ENCODE data around the gene FBXL16.

Gene FBXL16

DNA sequence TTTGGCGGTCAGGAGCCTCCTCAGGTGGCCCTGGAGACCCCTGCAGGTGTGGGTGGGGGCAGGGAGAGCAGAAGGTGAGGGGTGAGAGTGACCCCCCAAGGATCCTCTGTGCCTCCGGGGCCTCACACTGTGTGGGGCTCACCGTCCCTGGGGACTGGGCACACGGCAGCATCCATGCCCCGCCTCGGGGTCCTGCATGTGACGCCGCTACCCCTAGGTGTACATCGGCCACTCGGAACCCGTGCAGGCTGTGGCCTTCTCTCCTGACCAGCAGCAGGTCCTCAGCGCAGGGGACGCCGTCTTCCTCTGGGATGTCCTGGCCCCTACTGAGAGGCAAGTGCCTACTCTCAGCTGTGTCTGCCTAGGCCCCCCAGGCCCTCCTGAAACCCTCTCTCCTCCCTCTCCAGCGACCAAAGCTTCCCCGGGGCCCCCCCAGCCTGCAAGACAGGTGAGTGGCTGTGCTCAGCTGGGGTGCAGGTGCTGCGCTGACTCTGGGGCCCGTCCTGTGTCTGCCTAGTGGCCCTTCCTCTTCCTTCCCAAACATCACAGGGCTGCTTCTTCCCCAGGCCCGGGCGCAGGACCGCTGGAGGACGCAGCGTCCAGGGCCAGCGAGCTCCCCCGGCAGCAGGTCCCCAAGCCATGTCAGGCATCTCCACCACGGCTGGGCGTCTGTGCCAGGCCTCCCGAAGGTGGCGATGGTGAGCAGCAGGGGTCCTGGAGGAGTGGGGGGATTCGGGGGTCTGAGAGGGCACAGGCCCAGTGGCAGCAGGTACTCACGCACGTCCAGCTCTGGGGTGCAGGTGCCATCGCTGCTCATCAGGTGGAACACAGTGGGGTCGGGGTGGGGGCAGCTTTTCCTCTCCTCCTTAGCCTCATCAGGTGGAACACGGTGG is 46.7 kb downstream of the FBXL16 start:
- FAIRE-seq: no peak

- FAIRE-seq: no peak
These were observed 48.1 kb downstream of the FBXL16 start for GRCh38 chr16:657487-657886.

GRCh38 chr16:654034-654433 is 51.6 kb downstream of the FBXL16 start:
- no peak for FAIRE-seq

DNA sequence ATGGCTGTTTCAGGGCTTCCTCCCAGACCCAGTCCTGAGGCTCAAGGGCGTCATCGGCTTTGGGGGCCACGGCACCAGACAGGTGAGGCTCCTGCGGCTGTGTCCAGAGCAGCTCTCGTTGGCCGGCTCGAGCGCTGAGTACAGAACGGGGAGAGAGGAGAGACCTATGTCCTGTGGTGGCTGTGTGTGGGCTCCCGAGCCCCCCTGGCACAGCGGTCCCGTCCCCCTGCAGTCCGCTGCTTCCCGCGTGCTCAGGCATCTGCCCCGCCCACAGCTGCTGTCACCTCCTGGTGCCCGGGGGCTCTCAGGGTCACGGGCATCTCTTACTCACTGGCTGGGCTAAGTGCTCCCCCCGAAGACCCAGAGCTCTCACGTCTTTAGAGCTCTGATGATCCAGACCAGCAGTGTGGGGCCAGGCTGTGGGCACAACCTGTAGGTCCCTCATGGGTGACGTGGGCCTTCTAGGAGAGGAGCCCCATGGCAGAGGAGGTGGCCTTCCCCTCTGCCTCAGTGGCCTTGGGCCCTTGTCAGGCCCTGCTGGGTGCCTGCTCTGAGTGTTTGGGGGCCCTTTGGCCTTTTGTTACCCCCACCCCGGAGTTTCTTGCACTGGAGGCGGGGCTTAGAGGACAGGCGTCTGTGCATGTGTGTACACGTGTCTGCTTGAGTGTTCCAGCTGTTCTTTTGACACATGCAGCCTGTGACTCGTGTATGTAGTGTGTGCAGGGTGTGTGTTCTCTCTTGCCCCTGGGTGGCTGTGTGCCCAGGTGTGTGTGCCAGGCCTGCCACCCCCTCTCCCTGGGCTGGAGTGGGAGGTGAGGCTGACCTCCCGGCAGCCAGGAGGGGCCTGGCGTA is 52.9 kb downstream of the FBXL16 start:
- no peak for FAIRE-seq

DNA sequence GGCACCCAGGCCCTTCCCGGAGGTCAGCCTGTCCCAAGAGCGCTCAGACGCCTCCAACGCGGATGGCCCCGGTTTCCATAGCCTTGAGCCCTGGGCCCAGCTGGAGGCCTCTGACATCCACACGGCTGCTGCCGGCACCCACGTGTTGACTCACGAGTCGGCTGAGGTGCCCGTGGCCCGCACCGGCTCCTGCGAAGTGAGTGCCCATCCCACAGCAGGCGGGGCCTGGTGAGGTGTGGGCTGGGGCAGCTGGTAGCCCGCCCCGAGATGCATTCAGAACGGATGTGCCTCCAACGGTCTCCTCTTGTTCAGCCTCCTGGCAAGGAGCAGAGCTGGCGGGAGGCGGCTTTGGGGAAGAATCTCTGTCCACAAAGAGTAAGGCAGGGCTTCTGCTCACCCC is 53.8 kb downstream of the FBXL16 start:
- FAIRE-seq: no peak

DNA sequence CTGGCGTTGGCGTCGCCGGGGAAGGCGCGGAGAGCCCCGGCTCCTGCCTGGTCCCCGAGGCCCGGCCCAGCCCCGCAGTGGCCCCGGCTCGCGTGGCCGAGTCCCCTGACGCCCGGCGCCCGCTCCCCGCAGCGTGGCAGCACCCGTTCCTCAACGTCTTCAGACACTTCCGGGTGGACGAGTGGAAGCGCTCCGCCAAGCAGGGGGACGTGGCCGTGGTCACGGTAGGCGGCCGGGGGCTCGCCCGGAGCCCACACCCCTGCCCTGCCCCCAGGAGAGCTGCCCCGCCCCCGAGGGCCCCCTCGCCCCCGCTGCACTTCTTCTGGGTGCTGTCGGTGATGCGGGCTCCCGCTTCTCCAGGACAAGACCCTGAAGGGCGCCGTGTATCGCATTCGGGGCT is 56.0 kb downstream of the FBXL16 start:
- no peak for FAIRE-seq

- peak; percentile 66 for FAIRE-seq
These were observed 56.6 kb downstream of the FBXL16 start, which contains the start of gene WDR90 for GRCh38 chr16:648781-649589. TSS of gene WDR90 (plus strand) at chr16:649365. CDS start at chr16:649417, 52 bp downstream.

DNA sequence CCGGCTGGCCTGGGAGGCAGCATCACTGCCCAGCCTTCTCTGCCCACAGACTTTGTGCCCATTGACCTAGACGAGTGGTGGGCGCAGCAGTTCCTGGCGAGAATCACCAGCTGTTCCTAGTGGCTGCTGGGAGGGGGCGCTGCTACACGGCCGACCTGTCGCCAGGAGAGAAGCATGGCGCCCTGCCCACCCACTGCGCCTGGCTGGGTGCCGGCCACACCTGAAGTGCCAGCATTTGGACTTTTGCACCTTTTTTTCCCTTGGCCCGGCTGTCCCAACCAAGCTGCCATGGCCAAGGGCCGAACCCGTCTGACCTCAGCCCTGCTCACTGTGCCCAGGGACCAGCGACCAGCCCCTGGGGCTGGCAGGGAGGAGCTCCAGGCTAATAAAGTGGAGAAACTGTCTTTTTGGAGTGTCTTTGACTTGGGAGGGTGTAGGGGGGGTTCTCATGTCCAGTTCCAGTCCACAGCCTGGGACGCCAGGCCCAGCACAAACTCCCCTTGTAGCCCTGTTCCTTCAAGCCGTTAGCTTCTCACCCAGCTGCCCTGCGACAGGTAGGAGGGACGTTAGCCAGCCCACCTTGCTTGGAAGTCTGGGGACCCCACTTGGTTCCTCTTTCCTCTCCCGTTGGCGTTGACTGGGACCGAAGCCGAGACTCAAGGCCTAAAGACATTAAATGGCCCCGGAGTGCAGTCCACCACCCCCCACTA is 57.4 kb downstream of the FBXL16 start:
- FAIRE-seq: no peak

DNA sequence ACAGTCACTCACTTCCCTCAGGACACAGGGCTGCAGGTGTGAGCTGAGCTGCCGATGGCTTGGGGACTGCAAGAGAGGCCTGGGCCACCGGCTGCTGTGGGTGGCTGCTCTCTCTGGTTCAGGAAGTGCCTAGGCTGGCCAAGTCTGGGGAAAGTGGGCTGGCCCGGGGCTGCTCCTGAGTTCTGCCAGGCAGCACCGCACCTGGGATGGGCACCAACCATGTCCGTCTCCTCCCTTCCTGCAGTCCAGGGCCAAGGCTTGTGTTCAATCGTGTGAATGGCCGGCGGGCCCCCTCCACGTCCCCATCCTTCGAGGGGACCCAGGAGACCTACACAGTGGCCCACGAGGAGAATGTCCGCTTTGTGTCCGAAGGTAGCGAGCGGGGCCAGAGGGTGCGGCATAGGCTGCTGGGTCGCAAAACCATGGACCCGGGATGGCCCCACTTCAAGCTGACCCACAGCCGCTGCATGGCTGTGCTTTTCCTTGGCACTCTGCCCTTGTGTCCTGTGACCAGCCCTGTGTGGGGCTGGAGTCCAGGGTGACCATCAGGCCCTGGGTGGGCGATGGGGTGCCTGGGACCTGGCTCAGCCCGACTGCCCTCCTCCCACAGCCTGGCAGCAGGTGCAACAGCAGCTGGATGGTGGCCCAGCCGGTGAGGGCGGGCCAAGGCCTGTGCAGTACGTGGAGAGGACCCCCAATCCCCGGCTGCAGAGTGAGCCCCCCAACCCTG is 58.3 kb downstream of the FBXL16 start:
- no peak for FAIRE-seq

- no peak for FAIRE-seq
These were observed 58.9 kb downstream of the FBXL16 start for GRCh38 chr16:646679-647172.

- FAIRE-seq: no peak
These were observed 59.5 kb downstream of the FBXL16 start for GRCh38 chr16:645852-646678.

DNA sequence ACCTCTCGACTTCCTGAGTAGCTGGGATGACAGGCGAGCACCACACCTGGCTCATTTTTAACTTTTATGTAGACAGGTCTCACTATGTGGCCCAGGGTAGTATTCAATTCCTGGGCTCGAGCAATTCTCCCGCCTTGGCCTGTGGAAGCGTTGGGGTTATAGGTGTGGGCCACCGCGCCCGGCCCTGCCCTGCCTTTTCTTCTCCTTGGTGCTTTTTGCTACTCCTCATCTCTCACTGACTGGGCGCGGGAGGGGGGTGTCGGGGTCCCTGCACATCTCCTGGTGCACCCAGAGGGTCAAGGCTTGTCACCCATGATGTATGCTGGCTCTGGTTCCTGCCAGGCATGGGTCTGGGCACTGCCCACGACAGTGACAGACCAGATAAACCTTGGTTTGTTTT is 61.0 kb downstream of the FBXL16 start:
- no peak for FAIRE-seq

GRCh38 chr16:643050-643368 is 62.6 kb downstream of the FBXL16 start:
- FAIRE-seq: no peak

All from islet of Langerhans (tissue), 1 donor.